Trophoblast cell (in vitro differentiated cells and primary cell): ENCODE measurements around the gene KCNIP2.

ENCODE experiments used
- DNase-seq, 2 donors: peaks; one replicate each; pipeline ENCODE4 v3.0.0-alpha.2; 2016
- H2AFZ ChIP-seq: 2 replicates; pipeline ENCODE4 v1.6.1; 2013; ENCODE audit warnings: low read length, moderate library complexity, mild to moderate bottlenecking; ENCODE audit not compliant: insufficient read depth, poor library complexity
- H2AK5ac ChIP-seq: 2 replicates; pipeline ENCODE4 v1.6.1; 2013; ENCODE audit warnings: mild to moderate bottlenecking, low read length
- H2BK120ac ChIP-seq: 2 replicates; pipeline ENCODE4 v1.6.1; 2013; ENCODE audit warnings: low read length, mild to moderate bottlenecking, moderate library complexity; ENCODE audit not compliant: insufficient read depth, poor library complexity
- H2BK12ac ChIP-seq: 2 replicates; pipeline ENCODE4 v1.6.1; 2013; ENCODE audit warnings: mild to moderate bottlenecking, low read length, moderate library complexity
- H2BK5ac ChIP-seq: 2 replicates; pipeline ENCODE4 v1.6.1; 2013; ENCODE audit warnings: low read length, low read depth, moderate library complexity, mild to moderate bottlenecking; ENCODE audit not compliant: poor library complexity
- H3K14ac ChIP-seq: 2 replicates; pipeline ENCODE4 v1.6.1; 2013; ENCODE audit warnings: mild to moderate bottlenecking, low read length
- H3K18ac ChIP-seq: 2 replicates; pipeline ENCODE4 v1.6.1; 2013; ENCODE audit warnings: mild to moderate bottlenecking, low read length
- H3K23ac ChIP-seq: 2 replicates; pipeline ENCODE4 v1.6.1; 2013; ENCODE audit warnings: low read length
- H3K27ac ChIP-seq: 2 replicates; pipeline ENCODE4 v1.5.1; 2013; ENCODE audit warnings: low read depth, mild to moderate bottlenecking, inconsistent platforms, low read length, moderate library complexity
- H3K27me3 ChIP-seq: 2 replicates; pipeline ENCODE4 v1.6.1; 2013; ENCODE audit warnings: inconsistent platforms, mild to moderate bottlenecking, low read length, moderate library complexity; ENCODE audit not compliant: insufficient read depth
- H3K36me3 ChIP-seq, 2 experiments: 1 replicate in 1 of 2; 2 replicates in 1 of 2; pipeline ENCODE4 v1.6.1; 2013; ENCODE audit warnings: low read length in 2 of 2, mild to moderate bottlenecking in 2 of 2, moderate library complexity in 1 of 2; ENCODE audit not compliant: insufficient read depth in 2 of 2, control insufficient read depth in 1 of 2
- H3K4ac ChIP-seq: 2 replicates; pipeline ENCODE4 v1.6.1; 2013; ENCODE audit warnings: low read depth, mild to moderate bottlenecking, low read length, moderate library complexity
- H3K4me1 ChIP-seq, 2 experiments: 1 replicate in 1 of 2; 2 replicates in 1 of 2; pipeline ENCODE4 v1.6.1; 2013; ENCODE audit warnings: low read length in 2 of 2, mild to moderate bottlenecking in 2 of 2, moderate library complexity in 1 of 2; ENCODE audit not compliant: insufficient read depth in 2 of 2, control insufficient read depth in 1 of 2
- H3K4me2 ChIP-seq: 2 replicates; pipeline ENCODE4 v1.6.1; 2013; ENCODE audit warnings: inconsistent platforms, mild to moderate bottlenecking, low read length, moderate library complexity
- H3K4me3 ChIP-seq: 2 replicates; pipeline ENCODE4 v1.5.1; 2013; ENCODE audit warnings: mild to moderate bottlenecking, low read depth, low read length, inconsistent platforms
- H3K79me1 ChIP-seq: one replicate; pipeline ENCODE4 v1.6.1; 2013; ENCODE audit warnings: low read length
- H3K79me2 ChIP-seq: 2 replicates; pipeline ENCODE4 v1.6.1; 2013; ENCODE audit warnings: low read length, mild to moderate bottlenecking; ENCODE audit not compliant: control insufficient read depth, insufficient read depth, poor library complexity
- H3K9ac ChIP-seq: 2 replicates; pipeline ENCODE4 v1.6.1; 2013; ENCODE audit warnings: mild to moderate bottlenecking, low read length
- H3K9me3 ChIP-seq: 2 replicates; pipeline ENCODE4 v1.6.1; 2013; ENCODE audit warnings: low read depth, mild to moderate bottlenecking, control low read depth, inconsistent platforms, low read length; ENCODE audit not compliant: insufficient read depth
- H4K12ac ChIP-seq: 2 replicates; pipeline ENCODE4 v1.6.1; 2013; ENCODE audit warnings: low read depth, mild to moderate bottlenecking, low read length, moderate library complexity
- H4K8ac ChIP-seq: 2 replicates; pipeline ENCODE4 v1.6.1; 2013; ENCODE audit warnings: low read depth, mild to moderate bottlenecking, low read length, moderate library complexity
- H4K91ac ChIP-seq: one replicate; pipeline ENCODE4 v1.6.1; 2013; ENCODE audit warnings: low read depth, mild to moderate bottlenecking, low read length, moderate library complexity
- WGBS: extraction: QIAGEN DNeasy Blood & Tissue Kit; methylation state at CpG from one replicate; pipeline ENCODE4 v1.1.7; 2013; ENCODE audit warnings: missing lambda C conversion rate; ENCODE audit not compliant: insufficient read length, insufficient coverage; ENCODE audit errors: extremely low coverage; 5-methylcytosine and 5-hydroxymethylcytosine counted together

The KCNIP2 gene

DNA sequence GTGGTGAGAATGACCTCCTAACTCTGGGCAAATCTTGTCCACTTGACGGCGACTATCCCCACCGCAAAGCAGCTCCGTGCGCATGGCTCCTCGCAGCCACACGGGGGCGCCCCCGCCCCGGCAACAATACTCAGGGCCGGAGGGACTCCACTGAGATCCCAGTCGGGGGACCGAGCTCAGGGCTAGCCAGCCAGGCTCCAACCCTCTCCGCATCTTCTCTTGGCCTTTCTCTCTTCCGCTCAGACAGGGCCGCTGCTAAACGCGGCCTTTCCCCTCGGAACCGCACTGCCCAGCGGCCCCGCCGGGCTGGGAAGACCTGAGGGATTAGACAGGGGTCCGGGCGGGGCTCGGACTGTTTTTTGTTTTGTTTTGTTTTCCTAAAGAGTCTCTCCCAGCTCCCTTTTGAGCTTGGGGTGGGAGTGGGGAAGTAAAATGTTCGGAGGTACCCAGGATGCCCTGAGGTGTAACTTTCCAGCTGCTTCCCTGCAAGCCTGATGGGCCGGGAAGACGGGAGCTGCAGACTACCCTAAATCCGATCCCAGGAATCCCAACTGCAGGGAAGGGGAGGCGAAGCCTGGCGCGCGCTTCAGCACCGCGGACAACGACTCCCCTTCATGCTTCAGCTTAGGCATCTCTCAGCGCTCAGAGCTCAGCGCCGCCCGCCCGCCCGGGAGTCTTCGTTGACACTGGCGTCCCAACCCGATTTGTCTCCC, 2.7 kb downstream of the KCNIP2 start:
- WGBS, result no CpG with 5 or more reads among the region's 46 CpGs
- Histone ChIP-seq H2BK120ac (no peak overlapping the region), H2AK5ac (no peak overlapping the region)

DNA sequence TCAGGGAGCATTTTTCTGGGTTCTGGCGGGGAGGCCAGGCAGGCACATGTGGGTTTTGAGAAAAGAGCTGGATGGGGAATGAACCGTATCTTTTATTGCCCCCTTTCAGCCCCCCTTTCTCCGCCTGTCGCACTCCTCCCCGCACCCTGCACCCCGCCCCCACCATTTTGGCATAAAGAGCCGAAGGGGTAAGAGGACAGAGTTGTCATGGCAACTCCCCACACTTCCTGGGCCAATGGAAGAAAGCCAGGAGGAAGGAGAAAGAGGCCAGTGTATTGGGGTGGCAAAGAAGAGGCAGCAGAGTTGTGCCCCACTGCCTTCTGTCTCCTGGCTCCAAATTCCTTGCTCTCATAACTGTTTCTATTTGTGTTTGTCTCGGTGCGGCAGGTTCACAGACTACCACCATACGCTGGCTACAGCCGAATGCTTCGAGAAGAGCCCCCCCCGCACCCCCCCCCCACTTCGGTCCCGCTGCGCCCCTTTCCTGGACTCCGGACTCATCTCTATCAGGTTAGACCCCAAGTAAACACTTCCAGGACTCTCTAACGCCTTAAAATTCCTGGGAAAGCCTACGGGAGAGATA, 3.4 kb downstream of the KCNIP2 start:
- WGBS, result no CpG with 5 or more reads among the region's 19 CpGs
- no peak overlapping the region for H3K18ac ChIP-seq

More for the DNA sequence above, 2.7 kb downstream of the KCNIP2 start:
- no peaks in the 10 kb centered on the region for H3K79me2 ChIP-seq
- DNase-seq, result peak; percentile 90 to 95
- H4K91ac ChIP-seq, result no peak overlapping the region
- H3K9ac ChIP-seq, result no peak overlapping the region
- H3K4me3 ChIP-seq, result no peak overlapping the region
- no peak overlapping the region for H3K4ac ChIP-seq
- peak overlapping the region; percentile 71 for H3K4me2 ChIP-seq
- no peak overlapping the region for H2AFZ ChIP-seq
- H3K18ac ChIP-seq, result no peak overlapping the region
- no peak overlapping the region for H2BK5ac ChIP-seq
- H4K8ac ChIP-seq, result no peak overlapping the region
- H3K14ac ChIP-seq, result no peak overlapping the region
- H3K27ac ChIP-seq, result no peak overlapping the region
- H3K23ac ChIP-seq, result no peak overlapping the region
- no peaks in the 10 kb centered on the region for H3K9me3 ChIP-seq
- no peaks in the 10 kb centered on the region for H3K79me1 ChIP-seq
- H3K36me3 ChIP-seq, result no peaks in the 10 kb centered on the region
- peaks cover 6% of the 10 kb centered on the region for H3K27me3 ChIP-seq
- no peak overlapping the region for H4K12ac ChIP-seq
- peaks cover 3 to 6% of the 10 kb centered on the region in 2 experiments for H3K4me1 ChIP-seq
- no peak overlapping the region for H2BK12ac ChIP-seq

DNA sequence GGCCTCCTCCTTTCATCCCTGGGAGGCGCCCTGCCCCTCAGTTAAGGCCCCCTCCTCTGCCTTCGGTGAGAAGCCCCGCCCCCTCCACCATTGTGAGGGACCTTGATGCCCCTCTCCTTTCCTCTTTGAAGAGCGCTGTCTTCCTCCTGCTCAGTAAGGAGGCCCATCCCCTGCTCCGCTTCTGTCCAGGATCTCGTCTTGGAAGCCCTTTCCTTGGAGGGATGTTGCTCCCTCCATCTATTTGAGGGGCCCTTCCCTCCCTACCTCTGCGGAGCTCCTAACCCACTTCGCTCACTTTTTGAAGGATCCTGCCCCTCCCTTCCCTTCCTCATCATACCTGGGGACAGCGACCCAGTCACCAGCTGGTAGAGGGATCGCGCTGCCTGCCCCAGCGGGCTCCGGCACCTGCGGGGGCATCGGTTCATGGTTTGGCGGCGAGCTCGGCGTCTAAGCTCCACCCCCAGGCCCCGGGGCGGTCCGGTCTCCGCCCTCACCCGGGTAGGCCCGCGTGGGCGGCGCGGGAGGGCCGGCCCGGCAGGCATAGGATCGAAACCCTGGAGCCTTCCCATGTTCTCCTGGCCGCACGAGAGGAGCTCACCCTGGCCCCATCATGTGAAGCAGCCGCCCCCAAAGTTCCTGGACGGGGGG, 4.1 kb downstream of the KCNIP2 start:
- Histone ChIP-seq H2AK5ac (no peak overlapping the region), H4K12ac (no peak overlapping the region), H2BK5ac (no peak overlapping the region), H3K36me3 (no peaks in the 10 kb centered on the region), H3K18ac (no peak overlapping the region), H2BK120ac (no peak overlapping the region), H3K79me1 (no peaks in the 10 kb centered on the region), H2BK12ac (no peak overlapping the region), H3K27me3 (peaks cover 6% of the 10 kb centered on the region), H3K9ac (no peak overlapping the region), H3K27ac (no peak overlapping the region), H3K23ac (no peak overlapping the region), H2AFZ (no peak overlapping the region), H3K4me3 (no peak overlapping the region), H3K9me3 (no peaks in the 10 kb centered on the region), H4K8ac (no peak overlapping the region), H4K91ac (no peak overlapping the region), H3K4me1 (peaks cover 3 to 6% of the 10 kb centered on the region in 2 experiments), H3K4me2 (peak overlapping the region; percentile 62), H3K79me2 (no peaks in the 10 kb centered on the region), H3K4ac (no peak overlapping the region), H3K14ac (no peak overlapping the region)
- peak; percentile 35 to 76 for DNase-seq
- no CpG with 5 or more reads among the region's 36 CpGs for WGBS

More for the DNA sequence above, 3.4 kb downstream of the KCNIP2 start:
- H3K4me3 ChIP-seq, result no peak overlapping the region
- no peak overlapping the region for H3K4ac ChIP-seq
- H3K9me3 ChIP-seq, result no peaks in the 10 kb centered on the region
- no peak for DNase-seq
- H3K27ac ChIP-seq, result no peak overlapping the region
- peaks cover 3 to 6% of the 10 kb centered on the region in 2 experiments for H3K4me1 ChIP-seq
- no peak overlapping the region for H3K14ac ChIP-seq
- H3K79me1 ChIP-seq, result no peaks in the 10 kb centered on the region
- H3K23ac ChIP-seq, result no peak overlapping the region
- no peak overlapping the region for H3K9ac ChIP-seq
- peak overlapping the region; percentile 62 for H3K4me2 ChIP-seq
- H4K12ac ChIP-seq, result no peak overlapping the region
- no peak overlapping the region for H4K8ac ChIP-seq
- no peak overlapping the region for H2BK120ac ChIP-seq
- H2AFZ ChIP-seq, result no peak overlapping the region
- no peaks in the 10 kb centered on the region for H3K36me3 ChIP-seq
- peaks cover 6% of the 10 kb centered on the region for H3K27me3 ChIP-seq
- no peak overlapping the region for H2AK5ac ChIP-seq
- H2BK12ac ChIP-seq, result no peak overlapping the region
- H3K79me2 ChIP-seq, result no peaks in the 10 kb centered on the region
- no peak overlapping the region for H2BK5ac ChIP-seq
- H4K91ac ChIP-seq, result no peak overlapping the region

DNA sequence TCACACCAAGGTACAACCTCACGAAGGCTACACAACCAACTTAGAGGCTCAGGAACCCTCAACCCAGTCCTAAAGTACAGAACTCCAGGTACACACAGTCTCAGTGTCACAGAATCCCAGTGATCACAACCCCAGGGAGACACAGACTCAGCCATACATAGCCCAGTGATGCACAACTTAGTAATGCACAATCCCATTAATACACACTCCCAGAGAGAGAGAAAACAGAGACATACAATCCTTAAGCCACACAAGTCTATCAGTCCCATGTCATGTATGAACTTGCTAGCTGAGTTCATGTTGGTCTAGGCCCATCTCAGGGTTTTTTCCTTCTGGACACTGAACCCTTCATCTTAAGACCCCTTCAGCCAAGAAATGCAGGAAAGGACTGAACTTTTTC, 4.6 kb downstream of the KCNIP2 start:
- no peaks in the 10 kb centered on the region for H3K79me1 ChIP-seq
- H3K9me3 ChIP-seq, result peaks cover 3% of the 10 kb centered on the region
- no peak overlapping the region for H3K4me2 ChIP-seq
- no peak overlapping the region for H4K12ac ChIP-seq
- H3K14ac ChIP-seq, result no peak overlapping the region
- no peak overlapping the region for H2BK120ac ChIP-seq
- H3K79me2 ChIP-seq, result no peaks in the 10 kb centered on the region
- H3K4ac ChIP-seq, result no peak overlapping the region
- no CpG with 5 or more reads among the region's 1 CpG for WGBS
- peaks cover 3 to 6% of the 10 kb centered on the region in 2 experiments for H3K4me1 ChIP-seq
- no peak overlapping the region for H3K9ac ChIP-seq
- H3K27me3 ChIP-seq, result peaks cover 6% of the 10 kb centered on the region
- no peak overlapping the region for H3K27ac ChIP-seq
- no peak overlapping the region for H3K18ac ChIP-seq
- no peak overlapping the region for H2BK12ac ChIP-seq
- no peak overlapping the region for H4K8ac ChIP-seq
- DNase-seq, result no peak
- no peak overlapping the region for H2AK5ac ChIP-seq
- H2AFZ ChIP-seq, result no peak overlapping the region
- H3K23ac ChIP-seq, result no peak overlapping the region
- no peaks in the 10 kb centered on the region for H3K36me3 ChIP-seq
- H4K91ac ChIP-seq, result no peak overlapping the region
- H2BK5ac ChIP-seq, result no peak overlapping the region
- no peak overlapping the region for H3K4me3 ChIP-seq
